ENCODE results near the gene SCN4A.

- TF ChIP-seq POLR2A (IDR thresholded peaks at IDR 0.05; ENCODE audit: low read length) = no peak
- no peak for TF ChIP-seq GATA1 (IDR thresholded peaks at IDR 0.05; ENCODE audit: low read depth, low read length)
Observed at GRCh38 chr17:63937920-63938319, 34.8 kb downstream of the SCN4A start.
